ENCODE measurements around the gene PIAS1.

PIAS1 gene

DNA sequence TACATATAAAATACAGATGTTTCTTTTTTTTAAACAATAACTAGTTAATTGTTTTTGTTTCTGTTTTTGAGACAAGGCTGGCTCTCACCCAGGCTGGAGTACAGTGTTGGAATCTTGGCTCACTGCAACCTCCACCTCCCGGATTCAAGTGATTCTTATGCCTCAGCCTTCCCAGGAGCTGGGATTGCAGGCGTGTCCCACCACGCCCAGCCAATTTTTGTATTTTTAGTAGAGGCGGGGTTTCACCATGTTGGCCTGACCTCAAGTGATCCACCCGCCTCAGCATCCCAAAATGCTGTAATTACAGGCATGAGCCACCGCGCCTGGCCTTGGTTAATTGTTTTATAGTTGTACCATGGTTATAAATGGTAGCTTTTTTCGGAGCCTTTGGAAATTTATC is 72.3 kb downstream of the PIAS1 start:
- no peak overlapping the region for H3K4me3 ChIP-seq (ENCODE audit: insufficient read depth, low read length, poor library complexity, severe bottlenecking)
- no peaks in the 10 kb centered on the region for H3K9me2 ChIP-seq (replicated peaks; ENCODE audit: insufficient read depth, low read length)
- no peak for TF ChIP-seq EZH2phosphoT487 (conservative IDR thresholded peaks at IDR 0.05; ENCODE audit: low read length)
- TF ChIP-seq, protein P1, sequence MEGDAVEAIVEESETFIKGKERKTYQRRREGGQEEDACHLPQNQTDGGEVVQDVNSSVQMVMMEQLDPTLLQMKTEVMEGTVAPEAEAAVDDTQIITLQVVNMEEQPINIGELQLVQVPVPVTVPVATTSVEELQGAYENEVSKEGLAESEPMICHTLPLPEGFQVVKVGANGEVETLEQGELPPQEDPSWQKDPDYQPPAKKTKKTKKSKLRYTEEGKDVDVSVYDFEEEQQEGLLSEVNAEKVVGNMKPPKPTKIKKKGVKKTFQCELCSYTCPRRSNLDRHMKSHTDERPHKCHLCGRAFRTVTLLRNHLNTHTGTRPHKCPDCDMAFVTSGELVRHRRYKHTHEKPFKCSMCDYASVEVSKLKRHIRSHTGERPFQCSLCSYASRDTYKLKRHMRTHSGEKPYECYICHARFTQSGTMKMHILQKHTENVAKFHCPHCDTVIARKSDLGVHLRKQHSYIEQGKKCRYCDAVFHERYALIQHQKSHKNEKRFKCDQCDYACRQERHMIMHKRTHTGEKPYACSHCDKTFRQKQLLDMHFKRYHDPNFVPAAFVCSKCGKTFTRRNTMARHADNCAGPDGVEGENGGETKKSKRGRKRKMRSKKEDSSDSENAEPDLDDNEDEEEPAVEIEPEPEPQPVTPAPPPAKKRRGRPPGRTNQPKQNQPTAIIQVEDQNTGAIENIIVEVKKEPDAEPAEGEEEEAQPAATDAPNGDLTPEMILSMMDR (IDR thresholded peaks at IDR 0.05; ENCODE audit: insufficient read depth, low read length, poor library complexity, severe bottlenecking): no peak
- no peak overlapping the region for H3K9ac ChIP-seq (ENCODE audit: low read length)
- peaks cover 8% of the 10 kb centered on the region; the same call in 1 of the 2 replicates for H4K20me1 ChIP-seq (ENCODE audit: low read depth, low read length)
- no peak overlapping the region for H3K4me2 ChIP-seq (ENCODE audit: low read depth, low read length, poor library complexity, severe bottlenecking)
- no peaks in the 10 kb centered on the region; the same call in 1 of the 2 replicates for H3K36me3 ChIP-seq (ENCODE audit: low read length)
- H3K27me3 ChIP-seq (ENCODE audit: low read length): no peaks in the 10 kb centered on the region
- H3K9me3 ChIP-seq (ENCODE audit: insufficient read depth, low read length): no peaks in the 10 kb centered on the region
- peaks cover 3% of the 10 kb centered on the region; the same call in 1 of the 2 replicates for H3F3A ChIP-seq (ENCODE audit: insufficient read depth)
- H3K79me2 ChIP-seq (ENCODE audit: insufficient read depth, low read length): peaks cover 87% of the 10 kb centered on the region
- no peak overlapping the region for H2AFZ ChIP-seq (ENCODE audit: low read depth, low read length, severe bottlenecking)
- H3K27ac ChIP-seq (ENCODE audit: low read depth, low read length): no peak overlapping the region

DNA sequence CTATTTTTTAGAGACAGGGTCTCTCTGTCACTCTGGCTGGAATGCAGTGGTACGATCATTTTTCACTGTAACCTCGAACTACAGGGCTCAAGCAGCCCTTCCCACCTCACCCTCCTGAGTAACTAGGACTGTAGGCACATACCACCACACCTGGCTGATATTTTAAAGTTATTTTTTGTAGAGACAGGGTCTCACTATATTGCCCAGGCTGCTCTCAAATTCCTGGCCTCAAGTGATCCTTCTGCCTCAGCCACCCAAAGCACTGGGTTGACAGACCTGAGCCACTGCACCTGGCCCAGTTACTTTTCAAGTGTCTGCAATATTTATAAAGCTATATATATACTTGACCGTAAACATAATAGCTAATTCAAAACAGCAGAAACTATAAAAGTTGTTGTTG is 75.0 kb downstream of the PIAS1 start:
- no peak overlapping the region for H3K27ac ChIP-seq (ENCODE audit: low read depth, low read length)
- H3K9ac ChIP-seq (ENCODE audit: low read length): no peak overlapping the region
- no peaks in the 10 kb centered on the region for H3K9me2 ChIP-seq (replicated peaks; ENCODE audit: insufficient read depth, low read length)
- no peaks in the 10 kb centered on the region for H3K9me3 ChIP-seq (ENCODE audit: insufficient read depth, low read length)
- H2AFZ ChIP-seq (ENCODE audit: low read depth, low read length, severe bottlenecking): no peak overlapping the region
- peaks cover 3% of the 10 kb centered on the region; the same call in 1 of the 2 replicates for H3F3A ChIP-seq (ENCODE audit: insufficient read depth)
- peaks cover 15% of the 10 kb centered on the region for H4K20me1 ChIP-seq (ENCODE audit: low read depth, low read length)
- TF ChIP-seq, protein P1 (IDR thresholded peaks at IDR 0.05; ENCODE audit: insufficient read depth, low read length, poor library complexity, severe bottlenecking): no peak
- no peak overlapping the region for H3K4me3 ChIP-seq (ENCODE audit: insufficient read depth, low read length, poor library complexity, severe bottlenecking)
- no peak overlapping the region for H3K4me2 ChIP-seq (ENCODE audit: low read depth, low read length, poor library complexity, severe bottlenecking)
- peaks cover 79% of the 10 kb centered on the region for H3K79me2 ChIP-seq (ENCODE audit: insufficient read depth, low read length)
- H3K36me3 ChIP-seq (ENCODE audit: low read length): no peaks in the 10 kb centered on the region; the same call in 1 of the 2 replicates
- H3K27me3 ChIP-seq (ENCODE audit: low read length): no peaks in the 10 kb centered on the region

DNA sequence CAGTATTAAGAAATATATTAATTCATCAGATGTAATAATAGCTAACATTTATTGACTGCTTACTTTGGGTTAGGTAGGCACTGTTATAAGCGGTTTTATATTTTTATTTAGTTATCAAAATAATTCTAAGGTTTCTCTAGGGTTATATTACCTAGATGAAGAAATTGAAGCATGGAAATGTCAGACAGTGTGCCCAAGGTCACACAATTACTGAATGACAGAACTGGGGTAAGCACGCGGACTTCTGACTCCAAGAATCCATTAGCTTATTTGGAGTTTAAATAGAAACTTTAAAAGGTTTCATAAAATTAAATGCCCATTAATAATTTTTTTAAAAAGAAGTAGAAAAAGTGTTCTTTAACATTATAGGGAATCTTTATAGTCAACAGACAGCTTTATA is 76.7 kb downstream of the PIAS1 start:
- TF ChIP-seq EZH2phosphoT487 (conservative IDR thresholded peaks at IDR 0.05; ENCODE audit: low read length): no peak
- TF ChIP-seq, protein P1 (IDR thresholded peaks at IDR 0.05; ENCODE audit: insufficient read depth, low read length, poor library complexity, severe bottlenecking): no peak
- H3K79me2 ChIP-seq (ENCODE audit: insufficient read depth, low read length): peaks cover 62% of the 10 kb centered on the region
- H2AFZ ChIP-seq (ENCODE audit: low read depth, low read length, severe bottlenecking): no peak overlapping the region
- no peaks in the 10 kb centered on the region for H3K9me3 ChIP-seq (ENCODE audit: insufficient read depth, low read length)
- no peaks in the 10 kb centered on the region for H3K27me3 ChIP-seq (ENCODE audit: low read length)
- H3K4me3 ChIP-seq (ENCODE audit: insufficient read depth, low read length, poor library complexity, severe bottlenecking): no peak overlapping the region
- peaks cover 15% of the 10 kb centered on the region for H4K20me1 ChIP-seq (ENCODE audit: low read depth, low read length)
- H3K9me2 ChIP-seq (replicated peaks; ENCODE audit: insufficient read depth, low read length): no peaks in the 10 kb centered on the region
- H3F3A ChIP-seq (ENCODE audit: insufficient read depth): peaks cover 3% of the 10 kb centered on the region; the same call in 1 of the 2 replicates
- no peak overlapping the region for H3K27ac ChIP-seq (ENCODE audit: low read depth, low read length)
- H3K4me2 ChIP-seq (ENCODE audit: low read depth, low read length, poor library complexity, severe bottlenecking): no peak overlapping the region
- no peak overlapping the region for H3K9ac ChIP-seq (ENCODE audit: low read length)
- H3K36me3 ChIP-seq (ENCODE audit: low read length): no peaks in the 10 kb centered on the region; the same call in 1 of the 2 replicates

Measured in SU-DHL-6 (cell line).